ENCODE measurements around the gene DAP. TPM values are rescaled to one million over a fixed set of nuclear protein-coding genes. Genes with fewer than 3 reads are reported as not detected.

DAP gene
- polyA plus RNA-seq, 2 of the 4 experiments (the other 2 are of a cell fraction): 24.2 to 54.9 TPM

GRCh38 chr5:10726913-10727517 lies 34.0 kb downstream of the DAP start:
- peak overlapping the region in 1 of 2 experiments; percentile 85; a peak in 2 of 6 replicates for H3K27ac ChIP-seq
- peaks cover 29% of the 10 kb centered on the region for H3K4me1 ChIP-seq
- no peaks in the 10 kb centered on the region for H3K9me3 ChIP-seq
- WGBS (ENCODE audit: missing lambda C conversion rate): 85% methylated on average over 5 of the region's 8 CpGs
- FAIRE-seq (no peak), ATAC-seq (no peak), DNase-seq (ENCODE audit: low read depth in 1 of 2, low spot score in 1 of 2) (no peak)
- no peak for TF ChIP-seq FOSL2 (IDR thresholded peaks at IDR 0.05)
- TF ChIP-seq FOSL2 (CRISPR knock-in tag; IDR thresholded peaks at IDR 0.05): no peak
- no peak for TF ChIP-seq BCL3 (IDR thresholded peaks at IDR 0.05)
- TF ChIP-seq ZSCAN20 (CRISPR knock-in tag; IDR thresholded peaks at IDR 0.05): no peak
- no peak for TF ChIP-seq CBX2 (IDR thresholded peaks at IDR 0.05; ENCODE audit: borderline replicate concordance, low read depth)
- TF ChIP-seq TFCP2L1 (CRISPR knock-in tag; IDR thresholded peaks at IDR 0.05): no peak
- TF ChIP-seq ATOH8 (CRISPR knock-in tag; IDR thresholded peaks at IDR 0.05; ENCODE audit: low read depth): no peak
- no peak for TF ChIP-seq FOSB (CRISPR knock-in tag; IDR thresholded peaks at IDR 0.05)
- no peak for TF ChIP-seq KDM5A (IDR thresholded peaks at IDR 0.05)
- TF ChIP-seq CHD4 (IDR thresholded peaks at IDR 0.05; ENCODE audit: borderline replicate concordance): no peak
- no peak for TF ChIP-seq HES2 (IDR thresholded peaks at IDR 0.05)
- TF ChIP-seq ELK1 (IDR thresholded peaks at IDR 0.05; ENCODE audit: low read depth, low read length): no peak
- TF ChIP-seq CBX8 (IDR thresholded peaks at IDR 0.05): no peak
- no peak for TF ChIP-seq RARB (CRISPR knock-in tag; IDR thresholded peaks at IDR 0.05)
- no peak for TF ChIP-seq NFE2L2 (conservative IDR thresholded peaks at IDR 0.05; ENCODE audit: low read length)
- H3K4me3 ChIP-seq: no peak overlapping the region
- no peak overlapping the region for H3K4me2 ChIP-seq
- CTCF ChIA-PET: interaction anchor here (1.1 to 4.2 kb wide), 3 partner anchors 25 to 32 kb away, joined by 4 to 29 read pairs (median 8); no protein-coding TSS in a partner anchor
- POLR2A ChIA-PET: no interaction called here

- Histone ChIP-seq H3K9me3 (no peaks in the 10 kb centered on the region), H3K4me2 (0 out of 3 replicates have a peak overlapping the region, but pooled peaks have one; percentile 91), H3K27ac (peak overlapping the region in 1 of 2 experiments; percentile 85; a peak in 4 of 6 replicates), H3K4me3 (no peak overlapping the region), H3K4me1 (peaks cover 29% of the 10 kb centered on the region)
- DNase-seq (ENCODE audit: low read depth in 1 of 2, low spot score in 1 of 2): no peak
- ChIA-PET POLR2A (interaction anchor here (1.4 kb wide), 1 partner anchor 26 kb away, joined by 4 read pairs; no protein-coding TSS in a partner anchor), CTCF (interaction anchor here (1.1 to 4.2 kb wide), 3 partner anchors 24 to 31 kb away, joined by 4 to 29 read pairs (median 8); no protein-coding TSS in a partner anchor)
- FAIRE-seq: no peak
- WGBS (ENCODE audit: missing lambda C conversion rate): 93% methylated on average over 10 of the region's 10 CpGs
- no peak for ATAC-seq
- TF ChIP-seq EHF (CRISPR knock-in tag; IDR thresholded peaks at IDR 0.05) (no peak), MAX (IDR thresholded peaks at IDR 0.05) (no peak), USF2 (IDR thresholded peaks at IDR 0.05) (no peak), ZFP36 (IDR thresholded peaks at IDR 0.05; ENCODE audit: borderline replicate concordance, partially characterized antibody) (no peak), CHD4 (IDR thresholded peaks at IDR 0.05; ENCODE audit: borderline replicate concordance) (no peak), HEYL (CRISPR knock-in tag; IDR thresholded peaks at IDR 0.05) (no peak), RFX5 (IDR thresholded peaks at IDR 0.05) (no peak), GATA3 (IDR thresholded peaks at IDR 0.05; ENCODE audit: borderline replicate concordance) (no peak), CEBPB (IDR thresholded peaks at IDR 0.05) (no peak), NFE2L2 (conservative IDR thresholded peaks at IDR 0.05; ENCODE audit: low read length) (no peak), JUNB (IDR thresholded peaks at IDR 0.05) (no peak), TP53 (CRISPR knock-in tag; IDR thresholded peaks at IDR 0.05) (no peak), SMC3 (IDR thresholded peaks at IDR 0.05) (no peak)
Measured at GRCh38 chr5:10726179-10726912, 34.7 kb downstream of the DAP start.

Measured in A549 (cell line).